ENCODE data around the gene ZNF331.
A peak's percentile ranks its signal among the peaks of the same experiment; 100 is the strongest.

The ZNF331 gene

DNA sequence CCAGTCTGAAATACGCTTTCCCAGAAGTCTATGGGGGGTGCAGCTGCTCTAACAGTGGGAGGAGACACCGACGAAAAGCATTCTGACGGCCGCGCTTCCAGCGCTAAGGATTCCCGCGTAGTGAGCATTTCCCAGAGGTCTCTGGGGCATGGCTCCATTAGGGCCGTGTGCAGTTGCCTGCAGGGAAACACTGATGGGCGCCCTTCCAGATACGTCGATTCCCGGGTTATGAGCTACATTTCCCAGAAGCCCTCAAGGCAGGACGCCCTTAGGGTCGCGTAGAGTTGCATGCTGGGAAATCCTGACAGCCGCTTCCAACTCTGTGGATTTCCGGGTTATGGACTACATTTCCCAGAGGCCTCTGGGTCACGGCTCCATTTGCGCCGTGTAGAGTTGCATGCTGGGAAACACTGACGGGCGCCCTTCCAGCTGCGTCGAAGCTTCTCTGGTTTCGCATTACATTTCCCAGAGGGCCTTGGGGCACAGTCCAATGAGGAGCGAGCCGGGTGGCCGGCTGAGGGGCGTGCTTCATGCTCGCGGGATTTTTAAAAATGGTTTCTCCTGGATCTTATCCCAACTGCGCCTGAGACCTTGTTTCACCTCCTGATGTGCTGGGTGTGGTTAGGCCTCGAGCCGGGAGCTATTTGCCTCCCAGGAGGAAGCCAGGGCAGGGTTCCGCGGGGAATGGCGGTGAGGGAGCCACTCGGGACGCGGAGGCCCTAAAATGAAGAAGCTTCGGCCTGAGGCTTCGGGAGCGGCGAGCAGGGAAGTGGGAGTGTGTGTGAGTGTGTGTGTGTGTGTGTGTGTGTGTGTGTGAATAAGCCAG, 17.2 kb upstream of the ZNF331 start:
- peak; percentile 60 to 71 for DNase-seq (ENCODE audit: low read depth in 2 of 2, low spot score in 1 of 2)

DNA sequence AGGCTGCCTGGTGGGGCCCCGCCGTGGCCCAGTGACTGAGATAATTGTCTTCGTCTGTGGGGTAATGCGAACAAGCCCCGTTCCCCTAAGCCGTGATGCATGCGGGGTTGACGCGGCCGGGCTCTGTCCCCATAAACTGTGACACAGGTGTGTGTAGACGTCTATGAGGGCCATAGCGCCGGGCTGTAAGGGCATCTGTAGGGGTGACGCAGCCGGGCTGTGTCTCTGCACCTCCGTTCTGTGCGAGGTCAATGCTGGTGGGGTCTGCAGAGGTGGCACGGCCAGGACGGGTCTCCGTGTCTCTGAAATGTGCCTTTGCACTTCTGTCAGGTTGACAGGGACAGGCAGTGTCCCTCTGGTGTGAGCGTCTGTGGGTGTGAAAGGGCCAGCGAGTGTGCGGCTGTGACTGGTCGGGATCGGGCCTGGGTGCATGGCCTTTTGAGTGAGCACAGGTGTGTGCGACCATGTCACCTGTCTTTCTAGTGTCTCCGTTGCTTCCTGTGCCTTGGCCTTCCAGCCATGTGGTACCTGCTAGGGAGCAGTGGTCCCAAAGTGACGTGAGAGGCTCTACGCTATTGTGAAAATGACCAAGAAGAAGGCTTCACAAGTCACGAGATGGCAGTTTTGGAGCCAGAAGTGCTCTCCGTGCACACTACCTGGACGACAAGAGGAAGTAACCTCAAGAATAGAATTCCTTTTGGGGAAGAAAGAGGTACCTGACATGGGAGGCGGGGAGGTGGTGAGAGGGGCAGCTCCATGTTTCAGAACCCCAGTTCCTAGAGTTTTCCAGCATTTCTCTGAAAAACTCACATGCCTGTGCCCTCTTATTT, 16.4 kb upstream of the ZNF331 start:
- DNase-seq (ENCODE audit: low read depth in 2 of 2, low spot score in 1 of 2) = no peak

DNA sequence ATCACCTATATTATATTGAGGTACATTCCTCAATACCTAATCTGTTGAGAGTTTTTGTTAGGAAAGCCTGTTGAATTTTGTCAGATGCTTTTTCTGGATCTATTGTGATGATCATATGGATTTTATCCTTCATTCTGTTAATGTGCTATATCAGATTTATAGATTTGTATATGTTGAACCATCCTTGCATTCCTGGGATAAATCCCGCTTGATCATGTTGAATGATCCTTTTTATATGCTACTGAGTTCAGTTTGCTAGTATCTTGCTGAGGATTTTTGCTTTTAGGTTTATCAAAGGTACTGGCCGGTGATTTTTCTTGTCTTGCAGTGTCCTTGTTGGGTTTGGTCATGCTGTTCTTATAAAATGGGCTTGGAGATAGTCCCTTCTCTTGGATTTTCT, 12.0 kb upstream of the ZNF331 start:
- no peak for DNase-seq (ENCODE audit: low read depth in 2 of 2, low spot score in 1 of 2)

DNA sequence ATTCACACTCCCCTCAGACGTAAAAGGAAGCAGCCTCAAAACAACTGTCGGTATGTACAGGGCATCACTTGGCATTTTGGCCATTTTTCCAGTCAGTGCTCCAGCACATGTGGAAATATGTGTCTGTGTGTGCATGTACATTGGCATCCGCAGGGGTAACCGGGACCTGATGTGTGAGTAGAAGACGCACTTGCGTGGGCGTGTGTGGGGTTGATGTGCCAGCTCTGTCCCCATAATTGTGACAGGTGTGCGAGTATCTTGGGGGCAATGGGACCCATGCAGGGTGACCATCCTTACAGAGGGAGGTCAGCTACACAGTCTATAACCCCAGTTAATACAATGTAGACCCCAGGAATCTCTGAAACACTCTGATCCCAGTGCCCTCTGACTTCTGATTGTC, 7.3 kb upstream of the ZNF331 start:
- DNase-seq (ENCODE audit: low read depth in 2 of 2, low spot score in 1 of 2) = no peak

DNA sequence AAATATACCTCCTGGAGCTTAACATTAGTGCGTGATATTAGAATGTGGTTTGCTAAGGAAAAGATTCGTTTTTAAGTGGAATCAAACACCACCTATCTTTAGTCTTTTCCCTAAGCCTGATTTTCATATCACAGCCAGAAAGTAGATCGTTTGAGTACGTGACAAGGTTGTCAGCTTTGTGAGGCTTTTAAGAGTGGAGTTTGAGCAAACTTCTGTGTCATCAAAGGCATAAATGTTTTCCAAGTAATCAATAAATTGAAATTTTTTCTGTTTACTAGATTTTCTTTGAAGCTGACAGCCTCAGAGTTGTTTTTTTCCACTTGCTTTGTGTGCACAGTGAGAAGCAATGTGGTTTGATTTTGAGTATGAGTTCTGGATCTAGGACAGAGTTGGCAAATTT, 6.5 kb upstream of the ZNF331 start:
- DNase-seq (ENCODE audit: low read depth in 2 of 2, low spot score in 1 of 2) = no peak

DNA sequence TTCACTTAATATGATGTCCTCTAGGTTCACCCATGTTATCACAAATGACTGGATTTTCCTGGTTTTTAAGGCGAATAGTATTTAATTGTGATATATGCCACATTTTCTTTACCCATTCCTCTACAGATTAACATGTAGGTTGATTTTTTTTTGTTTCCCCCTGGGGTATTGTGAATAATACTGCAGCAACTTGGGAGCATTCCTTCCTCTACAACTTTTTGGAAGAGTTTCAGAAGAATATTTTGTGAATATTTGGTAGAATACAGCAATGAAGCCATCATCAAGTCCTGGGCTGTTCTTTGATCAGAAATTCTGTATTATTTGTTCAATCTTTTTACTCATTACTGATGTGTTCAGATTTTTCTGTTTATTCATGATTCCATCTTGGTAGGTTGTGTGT, 5.6 kb upstream of the ZNF331 start:
- DNase-seq (ENCODE audit: low read depth in 2 of 2, low spot score in 1 of 2) = no peak

DNA sequence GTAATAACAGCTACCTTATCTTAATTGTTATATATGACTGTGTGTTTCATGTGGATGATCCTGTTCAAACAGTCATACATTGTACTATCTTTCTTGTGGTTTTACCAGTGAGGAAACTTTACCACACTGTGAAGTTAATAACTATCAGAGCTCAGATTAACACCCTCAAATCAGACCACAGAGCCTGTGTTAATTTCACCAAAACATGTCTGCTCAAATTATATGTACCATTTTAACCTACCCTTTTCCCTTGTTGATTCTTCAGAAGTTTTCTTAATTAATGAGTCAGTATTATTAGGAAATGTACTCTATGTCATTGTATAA, 1.8 kb upstream of the ZNF331 start:
- no peak for DNase-seq (ENCODE audit: low read depth in 2 of 2, low spot score in 1 of 2)

DNA sequence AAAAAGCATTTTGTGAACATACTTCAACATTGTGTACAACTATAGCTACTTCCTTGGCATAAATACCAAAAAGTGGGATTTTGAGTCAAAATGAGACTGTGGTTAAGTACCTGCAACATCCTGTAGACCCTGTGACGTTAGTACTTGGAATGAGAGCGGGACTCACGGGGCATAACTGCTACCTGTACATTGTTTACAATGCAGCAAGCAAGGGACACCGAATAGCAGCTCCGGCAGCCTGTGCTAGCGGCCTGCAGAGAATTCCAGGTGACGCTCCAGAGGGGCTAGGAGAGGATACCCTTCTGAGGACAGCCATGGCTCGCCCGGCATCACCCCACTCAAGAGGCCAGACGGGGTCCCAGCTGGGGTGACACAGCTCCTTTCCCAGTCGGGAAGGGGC, 824 bp upstream of the ZNF331 start:
- no peak for DNase-seq (ENCODE audit: low read depth in 2 of 2, low spot score in 1 of 2)

DNA sequence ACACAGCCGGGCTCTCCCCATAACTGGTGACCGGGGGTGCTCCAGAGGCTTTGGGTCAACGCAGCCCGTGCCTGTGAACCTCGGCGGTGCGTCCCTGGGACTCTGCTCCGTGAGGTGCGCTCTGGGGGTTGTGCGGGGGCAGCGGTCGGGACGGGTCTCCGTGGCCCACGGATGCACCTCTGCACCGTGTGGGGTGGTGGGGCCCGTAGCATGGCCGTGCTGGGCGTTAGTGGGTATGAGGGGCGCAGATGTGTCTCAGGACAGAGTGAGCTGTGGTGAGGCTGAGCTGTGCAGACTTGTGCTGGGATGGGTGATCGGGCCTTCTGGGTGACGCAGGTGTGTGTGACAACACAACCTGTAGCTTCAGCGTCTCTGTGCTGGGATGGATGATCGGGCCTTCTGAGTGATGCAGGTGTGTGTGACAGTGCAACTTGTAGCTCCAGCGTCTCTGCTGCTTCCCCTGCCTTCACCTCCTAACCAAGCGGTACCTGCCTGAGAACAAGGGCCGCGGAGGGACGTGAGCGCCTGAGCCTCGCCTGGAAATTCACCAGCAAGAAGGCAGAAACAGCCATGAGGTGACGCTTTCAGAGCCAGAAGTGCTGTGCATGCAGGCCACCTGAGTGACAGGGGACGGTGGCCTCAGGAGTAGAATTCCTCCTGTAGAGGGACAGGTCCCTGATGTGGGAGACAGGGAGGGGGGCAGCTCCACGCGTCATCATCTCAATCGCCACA, 599 bp downstream of the ZNF331 start:
- no peak for DNase-seq (ENCODE audit: low read depth in 2 of 2, low spot score in 1 of 2)

DNA sequence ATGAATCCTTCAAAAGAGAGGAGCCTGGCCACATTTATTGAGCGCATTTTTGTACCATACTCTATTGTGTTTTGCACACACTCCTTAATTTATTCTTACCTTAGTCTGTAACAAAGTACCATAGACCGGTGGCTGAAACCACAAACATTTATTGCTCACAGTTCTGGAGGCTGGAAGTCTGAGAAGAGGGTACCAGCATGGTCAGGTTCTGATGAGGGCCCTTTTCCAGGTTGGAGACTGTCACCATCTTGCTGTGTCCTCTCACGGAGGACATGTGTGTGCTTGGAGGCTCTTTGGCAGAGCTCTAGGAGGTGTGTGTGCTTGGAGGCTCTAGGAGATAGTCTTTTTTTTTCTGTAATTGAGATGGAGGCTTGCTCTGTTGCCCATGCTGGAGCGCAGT, 2.1 kb downstream of the ZNF331 start:
- DNase-seq (ENCODE audit: low read depth in 2 of 2, low spot score in 1 of 2) = no peak

DNA sequence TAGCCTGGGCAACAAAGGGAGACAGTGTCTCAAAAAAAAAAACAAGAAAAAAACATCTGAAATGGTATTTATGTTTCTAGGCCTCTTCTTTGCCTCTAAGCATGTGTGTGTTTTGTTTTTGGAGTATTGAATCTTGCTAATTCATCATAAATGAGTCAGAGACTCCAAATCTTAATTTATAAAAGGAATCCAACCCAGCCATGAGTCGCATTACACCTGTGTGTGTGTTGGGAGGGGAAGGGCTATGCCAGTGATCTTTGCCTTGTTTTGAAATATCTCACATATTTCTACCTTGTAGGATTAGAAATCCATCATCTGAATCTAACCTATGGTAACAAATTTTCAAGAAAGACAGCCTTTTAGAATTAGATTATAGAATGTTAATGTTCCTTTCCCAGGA, 4.0 kb downstream of the ZNF331 start:
- no peak for DNase-seq (ENCODE audit: low read depth in 2 of 2, low spot score in 1 of 2)

DNA sequence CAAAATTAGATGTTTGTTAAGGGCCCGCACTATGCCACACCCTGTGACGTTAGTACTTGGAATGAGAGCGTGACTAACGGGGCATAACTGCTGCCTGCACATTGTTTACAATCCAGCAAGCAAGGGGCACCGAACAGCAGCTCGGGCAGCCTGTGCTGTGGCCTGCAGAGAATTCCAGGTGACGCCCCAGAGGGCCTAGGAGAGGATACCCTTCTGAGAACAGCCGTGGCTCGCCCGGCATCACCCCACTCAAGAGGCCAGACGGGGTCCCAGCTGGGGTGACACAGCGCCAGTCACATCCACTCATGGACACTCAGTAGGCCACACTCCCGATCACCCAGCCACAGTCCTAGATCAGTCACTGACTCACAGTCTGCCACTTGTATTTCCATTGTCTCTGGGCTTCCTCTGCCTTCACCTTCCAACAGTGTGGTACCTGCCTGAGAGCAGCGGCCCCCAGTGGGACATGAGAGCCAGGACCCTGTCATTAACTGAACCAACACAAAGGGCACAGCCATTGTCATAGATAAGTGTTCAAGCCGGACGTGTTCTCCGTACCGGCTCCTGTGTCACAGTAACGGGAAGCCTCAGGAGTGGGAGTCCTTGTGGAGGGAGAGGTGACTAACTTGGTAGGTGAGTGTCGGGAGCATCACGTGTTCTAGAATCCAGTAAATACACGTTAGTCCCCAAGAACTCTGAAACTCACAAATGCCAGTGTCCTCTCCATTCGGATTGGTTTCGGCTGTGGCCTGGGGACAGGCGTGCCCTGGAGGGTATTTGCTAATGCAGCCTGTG, 7.5 kb downstream of the ZNF331 start:
- DNase-seq (ENCODE audit: low read depth in 2 of 2, low spot score in 1 of 2) = no peak

DNA sequence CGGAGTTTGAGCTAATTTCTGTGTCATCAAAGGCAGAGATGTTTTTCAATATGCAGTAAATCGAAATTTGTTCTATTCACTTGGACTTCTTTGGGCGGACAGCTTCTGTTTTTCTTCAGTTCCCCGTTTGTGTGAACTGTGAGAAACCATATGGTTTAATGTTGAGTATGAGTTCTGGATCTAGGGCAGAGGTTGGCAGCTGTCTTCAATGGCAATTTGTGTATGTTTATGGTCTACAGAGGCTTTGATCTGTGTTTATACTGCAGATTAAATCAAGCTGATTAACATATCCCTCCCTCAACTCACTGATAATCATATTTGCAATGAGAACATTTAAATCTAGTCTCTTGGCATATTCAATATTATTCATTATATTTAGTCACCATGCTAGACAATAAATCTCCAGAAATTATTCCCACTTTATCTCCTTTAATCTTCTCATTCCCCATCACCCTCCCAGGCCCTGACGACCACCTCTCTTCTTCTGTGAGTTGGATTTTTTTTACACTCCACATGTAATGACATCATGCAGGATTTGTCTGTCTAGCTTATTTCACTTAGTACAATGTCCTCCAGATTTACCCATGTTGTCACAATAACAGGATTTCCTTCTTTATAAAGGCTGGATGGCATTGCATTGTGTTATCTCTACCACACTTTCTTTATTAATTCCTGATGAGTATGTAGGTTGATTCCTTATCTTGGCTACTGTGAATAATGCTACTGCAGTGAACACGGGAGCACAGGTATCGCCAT, 9.0 kb downstream of the ZNF331 start:
- no peak for DNase-seq (ENCODE audit: low read depth in 2 of 2, low spot score in 1 of 2)

DNA sequence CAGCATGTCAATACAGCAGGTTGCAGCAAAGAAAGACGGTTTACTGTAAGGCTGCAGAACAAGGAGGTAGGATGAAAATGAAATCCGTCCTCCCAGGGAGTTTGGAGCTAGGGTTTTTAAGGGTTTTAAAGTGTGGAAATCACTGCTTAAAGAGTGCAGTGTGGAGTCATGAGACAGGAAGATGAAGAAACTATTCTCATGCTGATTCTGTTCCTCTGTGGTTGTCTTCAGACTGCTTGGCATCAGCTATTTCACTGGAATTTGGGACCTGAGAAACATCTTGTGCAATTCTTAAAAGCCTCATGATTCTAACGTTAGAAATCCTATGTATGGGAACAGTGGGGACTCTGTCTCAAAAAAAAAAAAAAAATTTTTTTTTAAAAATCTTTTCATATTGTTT, 11.4 kb downstream of the ZNF331 start:
- DNase-seq (ENCODE audit: low read depth in 2 of 2, low spot score in 1 of 2) = no peak

DNA sequence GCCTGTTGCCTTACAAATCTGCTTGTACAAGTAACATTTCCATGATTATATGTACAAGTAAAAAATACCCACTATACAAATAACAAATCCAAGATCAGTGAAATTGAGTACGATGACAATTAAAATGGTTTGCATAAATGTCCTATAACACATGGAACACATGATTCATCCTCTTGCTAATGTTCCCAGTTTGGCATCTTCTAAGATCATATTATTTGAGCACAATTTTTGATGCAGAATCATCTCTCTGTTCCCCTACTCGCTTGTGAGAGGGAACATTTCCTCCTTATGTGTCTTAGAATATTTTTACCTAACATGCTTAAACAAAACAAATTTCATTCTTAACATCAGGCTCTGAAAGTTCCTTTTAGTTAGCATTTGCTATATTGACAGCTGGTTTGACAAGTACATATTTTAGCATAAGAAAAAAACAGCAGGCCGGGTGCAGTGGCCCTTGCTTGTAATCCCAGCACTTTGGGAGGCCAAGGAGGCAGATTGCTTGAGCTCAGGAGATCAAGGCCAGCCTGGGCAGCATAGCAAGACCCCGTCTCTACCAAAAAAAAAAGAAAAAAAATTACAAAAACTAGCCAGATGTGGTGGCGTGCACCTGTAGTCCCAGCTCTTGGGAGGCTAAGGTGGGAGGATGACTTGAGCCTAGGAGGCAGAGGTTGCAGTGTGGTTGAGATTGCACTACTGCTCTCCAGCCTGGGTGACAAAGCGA, 14.2 kb downstream of the ZNF331 start:
- no peak for DNase-seq (ENCODE audit: low read depth in 2 of 2, low spot score in 1 of 2)

DNA sequence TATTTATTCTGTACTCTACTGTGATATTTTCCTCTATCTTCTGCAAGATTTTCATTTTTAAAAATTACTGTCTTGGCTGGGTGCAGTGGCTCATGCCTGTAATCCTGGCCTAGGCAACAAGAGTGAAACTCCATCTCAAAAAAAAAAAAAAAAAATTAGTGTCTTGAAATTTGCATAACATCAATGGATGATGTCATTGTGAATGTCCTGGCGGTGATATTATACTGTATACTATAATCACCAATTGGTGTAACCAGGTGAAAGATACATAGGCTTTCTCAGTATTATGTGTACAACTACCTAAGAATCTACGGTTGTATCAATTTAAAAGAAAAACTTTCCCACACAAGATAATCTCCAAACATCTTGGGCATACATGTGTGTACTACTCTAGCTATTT, 15.2 kb downstream of the ZNF331 start:
- no peak for DNase-seq (ENCODE audit: low read depth in 2 of 2, low spot score in 1 of 2)

DNA sequence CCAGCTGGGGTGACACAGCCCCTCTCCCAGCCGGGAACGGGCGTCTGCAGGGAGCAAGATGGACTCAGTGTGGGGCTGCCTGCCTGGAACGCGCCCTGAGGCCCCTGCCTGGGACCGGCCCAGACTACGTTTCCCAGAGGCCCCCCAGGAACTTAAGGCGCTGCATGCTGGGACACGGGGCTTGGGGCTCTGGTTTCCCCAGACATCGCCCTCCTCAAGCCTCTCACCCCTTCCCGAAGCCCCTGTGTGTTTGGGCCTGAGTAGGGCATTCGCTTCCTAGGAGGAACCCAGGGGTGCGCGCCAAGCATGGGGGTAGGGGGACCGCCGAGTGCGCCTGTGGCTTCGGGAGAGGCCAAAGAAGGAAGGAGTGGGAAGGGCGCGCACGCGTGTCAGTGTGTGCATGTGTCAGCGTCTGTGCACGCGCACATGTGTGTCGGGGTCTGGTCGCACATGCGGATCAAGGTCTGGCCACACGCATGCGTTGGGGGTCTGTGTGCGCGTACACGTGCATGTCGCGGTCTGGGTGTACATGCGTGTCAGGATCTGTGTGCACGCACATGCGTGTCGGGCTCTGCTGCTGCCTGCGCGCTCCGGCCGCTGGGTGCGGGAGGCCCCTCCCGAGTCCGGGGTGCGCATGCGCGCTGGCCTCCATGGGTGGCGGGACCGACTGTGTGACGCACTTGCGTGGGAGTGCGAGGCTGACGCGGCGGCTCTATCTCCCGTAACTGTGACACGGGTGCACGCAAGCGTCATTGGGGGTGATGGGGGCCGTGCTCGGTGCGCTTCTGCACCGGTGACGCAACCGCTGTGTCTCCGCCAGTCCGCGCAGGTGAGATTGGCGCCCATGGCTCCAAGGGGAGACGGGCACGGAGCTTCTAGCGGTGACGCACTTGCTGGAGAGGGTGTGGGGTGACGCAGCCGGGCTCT, 16.2 kb downstream of the ZNF331 start:
- DNase-seq (ENCODE audit: low read depth in 2 of 2, low spot score in 1 of 2) = peak; percentile 69 to 80

DNA sequence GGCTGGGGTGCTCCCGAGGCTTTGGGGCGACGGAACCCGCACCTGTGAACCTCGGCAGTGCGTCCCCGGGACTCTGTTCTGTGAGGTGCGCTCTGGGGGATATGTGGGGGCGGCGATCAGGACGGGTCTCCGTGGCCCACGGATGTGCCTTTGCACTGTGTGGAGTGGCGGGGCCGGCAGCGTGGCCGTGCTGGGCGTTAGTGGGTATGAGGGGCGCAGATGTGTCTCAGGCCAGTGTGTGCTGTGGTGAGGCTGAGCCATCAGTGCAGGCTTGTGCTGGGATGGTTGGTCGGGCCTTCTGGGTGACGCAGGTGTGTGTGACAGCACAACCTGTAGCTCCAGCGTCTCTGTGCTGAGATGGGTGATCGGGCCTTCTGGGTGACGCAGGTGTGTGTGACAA, 16.9 kb downstream of the ZNF331 start:
- DNase-seq (ENCODE audit: low read depth in 2 of 2, low spot score in 1 of 2) = no peak

DNA sequence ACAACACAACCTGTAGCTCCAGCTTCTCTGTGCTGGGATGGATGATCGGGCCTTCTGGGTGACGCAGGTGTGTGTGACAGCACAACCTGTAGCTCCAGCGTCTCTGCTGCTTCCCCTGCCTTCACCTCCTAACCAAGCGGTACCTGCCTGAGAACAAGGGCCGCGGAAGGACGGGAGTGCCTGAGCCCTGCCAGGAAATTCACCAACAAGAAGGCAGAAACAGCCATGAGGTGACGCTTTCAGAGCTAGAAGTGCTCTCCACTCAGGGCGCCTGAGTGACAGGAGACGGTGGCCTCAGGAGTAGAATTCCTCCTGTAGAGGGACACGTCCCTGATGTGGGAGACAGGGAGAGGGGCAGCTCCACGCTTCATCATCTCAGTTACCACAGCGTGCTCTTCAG, 17.4 kb downstream of the ZNF331 start:
- no peak for DNase-seq (ENCODE audit: low read depth in 2 of 2, low spot score in 1 of 2)

All from stimulated activated CD8-positive, alpha-beta memory T cell treated with anti-CD3 and anti-CD28 coated beads, Interleukin-4, amount 100 ng/mL, for 1 hour (primary cell).